AG04449 (cell line): ENCODE results near the gene SLC15A1.
"Not testable (repeated sequence)": the region's sequence is repeated elsewhere in the genome, so short reads cannot be mapped to it uniquely, and the experiment has no call there.

Source experiments
- CTCF ChIA-PET: fragments of 350-600 bp; formaldehyde crosslinking; extraction: SDS; loops from one replicate; lab custom pipeline; 2021; ENCODE audit warnings: antibody characterized with exemption; lab: Yijun Ruan, JAX
- POLR2A ChIA-PET: fragments of 400-600, 350-600 bp; formaldehyde crosslinking; extraction: SDS; loops from one replicate; lab custom pipeline; 2020; ENCODE audit warnings: antibody characterized with exemption, inconsistent platforms; lab: Yijun Ruan, JAX
- DNase-seq: peaks from one replicate; pipeline ENCODE4 v3.0.0-alpha.2; 2010; ENCODE audit warnings: low read depth, low spot score
- H3K4me3 ChIP-seq: 2 replicates; pipeline ENCODE4 v1.5.1; 2011; ENCODE audit warnings: low read depth, mild to moderate bottlenecking, control low read depth, low read length
- TF ChIP-seq, protein P1 (sequence below): IDR thresholded peaks from one replicate; pipeline ENCODE4 v1.5.1; 2011; ENCODE audit warnings: mild to moderate bottlenecking, moderate library complexity, low read length, control low read depth, inconsistent platforms; ENCODE audit not compliant: insufficient read depth; ENCODE audit errors: missing control alignments

Gene SLC15A1

DNA sequence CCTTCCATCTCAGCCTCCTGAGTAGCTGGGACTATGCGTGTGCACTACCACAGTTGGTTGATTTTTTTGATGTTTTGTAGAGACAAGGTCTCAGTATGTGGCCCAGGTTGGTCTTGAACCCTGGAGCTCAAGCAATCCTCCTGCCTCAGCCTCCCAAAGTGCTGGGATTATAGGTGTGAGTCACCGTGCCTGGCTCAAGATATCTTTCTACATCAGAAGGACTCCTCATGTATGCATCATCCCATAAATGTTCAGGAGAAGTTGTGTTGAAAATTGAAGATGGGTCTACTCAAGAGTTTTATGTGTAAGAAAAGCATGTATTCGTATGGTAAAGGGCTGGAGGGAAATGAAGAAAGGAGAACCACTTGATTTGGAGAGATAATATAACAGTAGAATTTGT, 103.8 kb downstream of the SLC15A1 start:
- TF ChIP-seq, protein P1, sequence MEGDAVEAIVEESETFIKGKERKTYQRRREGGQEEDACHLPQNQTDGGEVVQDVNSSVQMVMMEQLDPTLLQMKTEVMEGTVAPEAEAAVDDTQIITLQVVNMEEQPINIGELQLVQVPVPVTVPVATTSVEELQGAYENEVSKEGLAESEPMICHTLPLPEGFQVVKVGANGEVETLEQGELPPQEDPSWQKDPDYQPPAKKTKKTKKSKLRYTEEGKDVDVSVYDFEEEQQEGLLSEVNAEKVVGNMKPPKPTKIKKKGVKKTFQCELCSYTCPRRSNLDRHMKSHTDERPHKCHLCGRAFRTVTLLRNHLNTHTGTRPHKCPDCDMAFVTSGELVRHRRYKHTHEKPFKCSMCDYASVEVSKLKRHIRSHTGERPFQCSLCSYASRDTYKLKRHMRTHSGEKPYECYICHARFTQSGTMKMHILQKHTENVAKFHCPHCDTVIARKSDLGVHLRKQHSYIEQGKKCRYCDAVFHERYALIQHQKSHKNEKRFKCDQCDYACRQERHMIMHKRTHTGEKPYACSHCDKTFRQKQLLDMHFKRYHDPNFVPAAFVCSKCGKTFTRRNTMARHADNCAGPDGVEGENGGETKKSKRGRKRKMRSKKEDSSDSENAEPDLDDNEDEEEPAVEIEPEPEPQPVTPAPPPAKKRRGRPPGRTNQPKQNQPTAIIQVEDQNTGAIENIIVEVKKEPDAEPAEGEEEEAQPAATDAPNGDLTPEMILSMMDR = no peak
- ChIA-PET POLR2A (no interaction called here), CTCF (no interaction called here)
- no peak overlapping the region for H3K4me3 ChIP-seq
- DNase-seq = no peak

- no peak for DNase-seq
- no peak overlapping the region for H3K4me3 ChIP-seq
- TF ChIP-seq, protein P1 = no peak
- ChIA-PET POLR2A (no interaction called here), CTCF (no interaction called here)
Observed at GRCh38 chr13:98648141-98648540, 104.3 kb downstream of the SLC15A1 start.

- CTCF ChIA-PET = no interaction called here
Observed at GRCh38 chr13:98647121-98647520, 105.4 kb downstream of the SLC15A1 start.

DNA sequence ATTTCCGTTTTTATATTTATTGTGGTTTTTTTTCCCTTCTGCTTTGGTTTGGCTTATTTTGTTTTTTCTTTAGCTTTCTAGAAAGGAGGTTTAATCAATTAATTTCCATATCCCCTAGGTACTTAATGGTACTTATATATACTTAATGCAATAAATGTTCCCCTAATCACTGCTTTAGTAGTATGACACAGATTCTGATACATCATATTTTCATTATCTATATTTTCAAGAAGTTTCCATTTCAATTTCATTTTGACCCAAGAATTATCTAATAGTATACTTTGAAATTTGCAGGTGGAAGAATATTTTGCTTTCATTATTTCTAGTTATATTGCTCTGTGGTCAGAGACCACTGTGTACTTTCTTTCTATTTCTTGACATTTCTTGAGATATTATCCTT, 109.0 kb downstream of the SLC15A1 start:
- ChIA-PET CTCF (interaction anchor here (0.7 to 1.5 kb wide), 3 partner anchors 9 to 198 kb away, joined by 3 to 4 read pairs (median 4); no protein-coding TSS in a partner anchor), POLR2A (no interaction called here)
- no peak overlapping the region for H3K4me3 ChIP-seq
- TF ChIP-seq, protein P1 = no peak
- DNase-seq = no peak

More at GRCh38 chr13:98647121-98647520, 105.4 kb downstream of the SLC15A1 start:
- POLR2A ChIA-PET = no interaction called here
- TF ChIP-seq, protein P1 = no peak
- no peak for DNase-seq
- no peak overlapping the region for H3K4me3 ChIP-seq

- ChIA-PET CTCF (interaction anchor here (2.0 to 3.2 kb wide), 2 partner anchors 12 to 32 kb away, joined by 4 to 27 read pairs; no protein-coding TSS in a partner anchor), POLR2A (no interaction called here)
- DNase-seq = no peak
- no peak overlapping the region for H3K4me3 ChIP-seq
- TF ChIP-seq, protein P1 = no peak
Observed at GRCh38 chr13:98641075-98641474, 111.4 kb downstream of the SLC15A1 start.

GRCh38 chr13:98639785-98640184, 112.7 kb downstream of the SLC15A1 start:
- CTCF ChIA-PET = interaction anchor here (1.1 to 3.2 kb wide), 2 partner anchors 13 to 67 kb away, joined by 3 to 27 read pairs; no protein-coding TSS in a partner anchor
- POLR2A ChIA-PET = not testable (repeated sequence)

DNA sequence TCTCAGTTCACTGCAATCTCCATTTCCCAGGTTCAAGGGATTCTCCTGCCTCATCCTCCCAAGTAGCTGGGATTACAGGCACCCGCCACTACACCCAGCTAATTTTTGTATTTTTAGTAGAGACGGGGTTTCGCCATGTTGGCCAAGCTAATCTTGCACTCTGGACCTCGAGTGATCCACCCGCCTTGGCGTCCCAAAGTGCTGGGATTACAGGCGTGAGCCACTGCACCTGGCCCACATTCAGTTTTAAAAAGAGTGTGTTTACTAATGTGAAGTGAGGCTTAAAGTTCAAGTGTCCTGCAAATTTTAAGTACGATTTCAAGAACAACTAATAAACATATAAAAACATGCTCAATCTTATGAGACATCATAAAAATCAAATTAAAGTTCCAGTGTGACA, 114.1 kb downstream of the SLC15A1 start:
- POLR2A ChIA-PET, DNase-seq, H3K4me3 ChIP-seq: not testable (repeated sequence)
- CTCF ChIA-PET = interaction anchor here (3.2 to 3.5 kb wide), 2 partner anchors 14 to 15 kb away, joined by 27 read pairs; no protein-coding TSS in a partner anchor

More at GRCh38 chr13:98639785-98640184, 112.7 kb downstream of the SLC15A1 start:
- not testable (repeated sequence) for DNase-seq, H3K4me3 ChIP-seq
